K562 treated with DMSO at 1 percent for 48 hours (cell line): ENCODE data around the gene SKOR1. TPM values are rescaled to one million over a fixed set of nuclear protein-coding genes. Genes with fewer than 3 reads are reported as not detected.

Experiments
- total RNA-seq: library from RNA; unstranded; fragments of 300-600 nt; gene quantifications from 2 replicates; pipeline ENCODE4 v1.2.3, GENCODE V29; 2022; ENCODE audit warnings: low replicate concordance; ENCODE audit errors: extremely low read depth

The SKOR1 gene, protein sequence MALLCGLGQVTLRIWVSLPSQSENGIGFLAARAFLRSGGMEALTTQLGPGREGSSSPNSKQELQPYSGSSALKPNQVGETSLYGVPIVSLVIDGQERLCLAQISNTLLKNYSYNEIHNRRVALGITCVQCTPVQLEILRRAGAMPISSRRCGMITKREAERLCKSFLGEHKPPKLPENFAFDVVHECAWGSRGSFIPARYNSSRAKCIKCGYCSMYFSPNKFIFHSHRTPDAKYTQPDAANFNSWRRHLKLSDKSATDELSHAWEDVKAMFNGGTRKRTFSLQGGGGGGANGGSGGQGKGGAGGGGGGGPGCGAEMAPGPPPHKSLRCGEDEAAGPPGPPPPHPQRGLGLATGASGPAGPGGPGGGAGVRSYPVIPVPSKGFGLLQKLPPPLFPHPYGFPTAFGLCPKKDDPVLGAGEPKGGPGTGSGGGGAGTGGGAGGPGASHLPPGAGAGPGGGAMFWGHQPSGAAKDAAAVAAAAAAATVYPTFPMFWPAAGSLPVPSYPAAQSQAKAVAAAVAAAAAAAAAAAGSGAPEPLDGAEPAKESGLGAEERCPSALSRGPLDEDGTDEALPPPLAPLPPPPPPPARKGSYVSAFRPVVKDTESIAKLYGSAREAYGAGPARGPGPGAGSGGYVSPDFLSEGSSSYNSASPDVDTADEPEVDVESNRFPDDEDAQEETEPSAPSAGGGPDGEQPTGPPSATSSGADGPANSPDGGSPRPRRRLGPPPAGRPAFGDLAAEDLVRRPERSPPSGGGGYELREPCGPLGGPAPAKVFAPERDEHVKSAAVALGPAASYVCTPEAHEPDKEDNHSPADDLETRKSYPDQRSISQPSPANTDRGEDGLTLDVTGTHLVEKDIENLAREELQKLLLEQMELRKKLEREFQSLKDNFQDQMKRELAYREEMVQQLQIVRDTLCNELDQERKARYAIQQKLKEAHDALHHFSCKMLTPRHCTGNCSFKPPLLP
- not detected in 2 replicates for total RNA-seq

GRCh38 chr15:67824976-67825880 is at the start of gene SKOR1:
SKOR1 (plus strand) TSS chr15:67825509; CDS start chr15:67825603, 94 bp downstream.

DNA sequence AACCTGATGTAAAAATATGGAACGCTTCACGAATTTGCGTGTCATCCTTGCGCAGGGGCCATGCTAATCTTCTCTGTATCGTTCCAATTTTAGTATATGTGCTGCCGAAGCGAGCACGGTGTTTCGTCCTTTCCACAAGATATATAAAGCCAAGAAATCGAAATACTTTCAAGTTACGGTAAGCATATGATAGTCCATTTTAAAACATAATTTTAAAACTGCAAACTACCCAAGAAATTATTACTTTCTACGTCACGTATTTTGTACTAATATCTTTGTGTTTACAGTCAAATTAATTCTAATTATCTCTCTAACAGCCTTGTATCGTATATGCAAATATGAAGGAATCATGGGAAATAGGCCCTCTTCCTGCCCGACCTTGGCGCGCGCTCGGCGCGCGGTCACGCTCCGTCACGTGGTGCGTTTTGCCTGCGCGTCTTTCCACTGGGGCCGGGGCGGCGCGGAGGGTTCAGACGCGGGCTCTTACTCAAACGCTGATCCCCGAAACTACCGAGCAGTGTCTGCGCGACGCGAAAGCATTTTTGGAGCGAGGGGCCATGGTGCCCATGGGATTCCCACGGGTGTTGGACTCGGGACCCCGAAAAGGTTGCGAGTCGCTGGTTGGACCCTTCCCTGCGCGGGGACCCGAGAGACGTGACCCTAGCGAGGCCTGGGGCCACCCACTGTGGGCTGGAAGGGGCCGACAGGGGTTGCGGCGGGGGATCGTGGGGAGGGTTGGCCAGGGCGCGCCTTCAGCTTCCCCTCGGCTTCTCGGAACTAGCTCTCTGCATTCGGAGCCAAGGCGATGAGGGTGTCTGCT is 14.8 kb downstream of the SKOR1 start, which contains the start of gene RNU6-1:
Gene RNU6-1 (minus strand): TSS at position 117 of the 820 bp plus-strand sequence.

Other genes starting within 250 kb of the SKOR1 start
- not detected in 2 replicates for gene RNU6-1, start 14.5 kb downstream of the SKOR1 start, total RNA-seq
- gene PIAS1, start 228.8 kb downstream of the SKOR1 start, total RNA-seq, result not detected in 2 replicates